Left lung (tissue), 10 donors: Measurements from ENCODE around the gene AMPD3. TPM values are rescaled to one million over a fixed set of nuclear protein-coding genes. Genes with fewer than 3 reads are reported as not detected.
A peak's percentile ranks its signal among the peaks of the same experiment; 100 is the strongest.

ENCODE experiments used
- ATAC-seq: fragments of 200-7000 bp; cut with Tn5 transposase; one replicate; pipeline ENCODE4 v1.9.1; 2020; ENCODE audit warnings: moderate library complexity
- DNase-seq, 4 donors: peaks; one replicate each; pipeline ENCODE4 v3.0.0-alpha.2; 2013 to 2020
- H3K27ac ChIP-seq, 2 donors: fragments of 200-600 bp; sonication (generic) in 1 of 2; one replicate each; pipeline versions ENCODE4 v1.5.0 to v1.8.0; 2020 to 2021
- H3K27me3 ChIP-seq, 2 donors: fragments of 200-600 bp; sonication (generic) in 1 of 2; one replicate each; pipeline versions ENCODE4 v1.5.0 to v1.8.0; 2020 to 2021
- H3K36me3 ChIP-seq, 2 donors: fragments of 200-600 bp; sonication (generic) in 1 of 2; one replicate each; pipeline versions ENCODE4 v1.5.0 to v1.8.0; 2020 to 2021
- H3K4me1 ChIP-seq, 2 donors: fragments of 200-600 bp; one replicate each; pipeline ENCODE4 v1.8.0; 2021
- H3K4me3 ChIP-seq, 2 donors: fragments of 200-600 bp; sonication (generic) in 1 of 2; one replicate each; pipeline versions ENCODE4 v1.5.0 to v1.8.0; 2020 to 2021; ENCODE audit warnings: mild to moderate bottlenecking in 1 of 2
- H3K9me3 ChIP-seq, 2 donors: fragments of 200-600 bp; sonication (generic) in 1 of 2; one replicate each; pipeline versions ENCODE4 v1.5.0 to v1.8.0; 2020 to 2021
- intact Hi-C, 2 donors: fragments of 100-400 bp; cut with DNase I; formaldehyde crosslinking; loops; one replicate each; pipeline versions ENCODE4 v1.11.2 to v1.14.2; 2022
- polyA plus RNA-seq, 6 donors: library from polyadenylated mRNA; unstranded; fragments of 120-200 nt; gene quantifications; one replicate each; pipeline ENCODE4 v1.2.1, GENCODE V29; 2013; ENCODE audit not compliant: insufficient read length in 6 of 6
- total RNA-seq, 2 donors: library from RNA; stranded (reverse); fragmentation: NEBNext Ultra II Directional; extraction: Animal tissue kit (Norgen Biotek cat#: 25700); gene quantifications; one replicate each; pipeline ENCODE4 v1.2.1, GENCODE V29; 2021
- TF ChIP-seq, protein P1 (sequence below), 2 donors: fragments of 200-600 bp; sonication (generic) in 1 of 2; IDR thresholded peaks; one replicate each; pipeline versions ENCODE4 v1.5.0 to v1.8.0; 2021; ENCODE audit warnings: antibody characterized with exemption in 2 of 2
- donor health status: DM: no; HTN: yes; CAD: no.
- donor health status: DM: no; HTN: no; CAD: no.

AMPD3 gene
- total and polyA plus RNA-seq, 8 donors = 6.6 to 28.8 (median 8.1) TPM

- Histone ChIP-seq H3K4me3 (no peak overlapping the region), H3K27me3 (no peaks in the 10 kb centered on the region), H3K36me3 (peaks cover 0 to 89% of the 10 kb centered on the region in 2 donors), H3K27ac (no peak overlapping the region), H3K4me1 (peaks cover 3 to 18% of the 10 kb centered on the region in 2 donors), H3K9me3 (no peaks in the 10 kb centered on the region)
- no peak for DNase-seq
- no peak for ATAC-seq
- intact Hi-C loops = no loop called here
- TF ChIP-seq, protein P1, sequence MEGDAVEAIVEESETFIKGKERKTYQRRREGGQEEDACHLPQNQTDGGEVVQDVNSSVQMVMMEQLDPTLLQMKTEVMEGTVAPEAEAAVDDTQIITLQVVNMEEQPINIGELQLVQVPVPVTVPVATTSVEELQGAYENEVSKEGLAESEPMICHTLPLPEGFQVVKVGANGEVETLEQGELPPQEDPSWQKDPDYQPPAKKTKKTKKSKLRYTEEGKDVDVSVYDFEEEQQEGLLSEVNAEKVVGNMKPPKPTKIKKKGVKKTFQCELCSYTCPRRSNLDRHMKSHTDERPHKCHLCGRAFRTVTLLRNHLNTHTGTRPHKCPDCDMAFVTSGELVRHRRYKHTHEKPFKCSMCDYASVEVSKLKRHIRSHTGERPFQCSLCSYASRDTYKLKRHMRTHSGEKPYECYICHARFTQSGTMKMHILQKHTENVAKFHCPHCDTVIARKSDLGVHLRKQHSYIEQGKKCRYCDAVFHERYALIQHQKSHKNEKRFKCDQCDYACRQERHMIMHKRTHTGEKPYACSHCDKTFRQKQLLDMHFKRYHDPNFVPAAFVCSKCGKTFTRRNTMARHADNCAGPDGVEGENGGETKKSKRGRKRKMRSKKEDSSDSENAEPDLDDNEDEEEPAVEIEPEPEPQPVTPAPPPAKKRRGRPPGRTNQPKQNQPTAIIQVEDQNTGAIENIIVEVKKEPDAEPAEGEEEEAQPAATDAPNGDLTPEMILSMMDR (IDR thresholded peaks at IDR 0.05) = no peak
Measured at GRCh38 chr11:10494636-10495463, 39.8 kb downstream of the AMPD3 start.

GRCh38 chr11:10495464-10495786 is 40.4 kb downstream of the AMPD3 start:
- no peak for DNase-seq
- Histone ChIP-seq H3K27ac (no peak overlapping the region), H3K27me3 (no peaks in the 10 kb centered on the region), H3K4me3 (no peak overlapping the region), H3K9me3 (no peaks in the 10 kb centered on the region), H3K36me3 (peaks cover 0 to 95% of the 10 kb centered on the region in 2 donors), H3K4me1 (peaks cover 3 to 12% of the 10 kb centered on the region in 2 donors)
- no peak for ATAC-seq
- intact Hi-C loops = no loop called here
- TF ChIP-seq, protein P1 (IDR thresholded peaks at IDR 0.05) = no peak

DNA sequence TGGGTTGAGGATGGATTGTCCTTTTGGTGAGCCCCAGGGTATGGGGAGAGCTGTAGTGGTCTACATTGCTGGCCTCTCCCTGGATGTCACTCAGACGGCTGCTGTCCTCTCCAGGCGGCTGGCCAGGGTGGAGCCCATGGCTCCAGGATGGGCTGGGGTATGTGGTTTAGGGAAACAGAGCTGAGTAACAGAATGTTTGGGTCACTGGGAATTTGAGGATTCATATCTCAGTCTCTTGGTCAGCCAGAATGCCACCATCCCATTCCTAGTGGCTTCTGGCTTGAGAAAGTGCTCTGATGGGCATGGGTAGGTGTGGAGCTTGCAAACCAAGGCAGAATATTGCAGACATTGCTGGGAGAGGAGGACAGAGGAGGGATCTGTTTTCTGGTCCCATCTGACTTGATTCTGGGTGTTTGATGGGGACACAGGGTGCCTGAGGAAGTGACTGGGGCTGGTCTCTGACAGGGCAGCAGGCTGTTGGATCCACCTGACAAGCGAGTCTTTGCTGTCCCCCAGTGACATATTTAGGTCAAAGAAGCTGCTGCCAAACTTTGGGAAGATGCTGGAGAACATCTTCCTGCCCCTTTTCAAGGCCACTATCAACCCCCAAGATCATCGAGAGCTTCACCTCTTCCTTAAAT is 41.4 kb downstream of the AMPD3 start:
- H3K36me3 ChIP-seq = peaks cover 0 to 100% of the 10 kb centered on the region in 2 donors
- no peaks in the 10 kb centered on the region for H3K27me3 ChIP-seq
- no peaks in the 10 kb centered on the region for H3K9me3 ChIP-seq
- H3K4me1 ChIP-seq = peaks cover 0 to 8% of the 10 kb centered on the region in 2 donors
- TF ChIP-seq, protein P1 (IDR thresholded peaks at IDR 0.05) = no peak
- H3K4me3 ChIP-seq = no peak overlapping the region
- intact Hi-C loops = no loop called here
- H3K27ac ChIP-seq = peak overlapping the region in 1 of 2 donors; percentile 28
- no peak for ATAC-seq
- DNase-seq = no peak

GRCh38 chr11:10497371-10498021 is 42.4 kb downstream of the AMPD3 start:
- DNase-seq = peak in 1 of 4 donors; percentile 44
- Histone ChIP-seq H3K36me3 (peaks cover 0 to 100% of the 10 kb centered on the region in 2 donors), H3K4me1 (peaks cover 0 to 17% of the 10 kb centered on the region in 2 donors), H3K4me3 (no peak overlapping the region), H3K27me3 (no peaks in the 10 kb centered on the region), H3K27ac (no peak overlapping the region), H3K9me3 (no peaks in the 10 kb centered on the region)
- no peak for ATAC-seq
- intact Hi-C loops = no loop called here
- TF ChIP-seq, protein P1 (IDR thresholded peaks at IDR 0.05) = no peak

GRCh38 chr11:10498022-10498400 is 42.9 kb downstream of the AMPD3 start:
- H3K36me3 ChIP-seq = peaks cover 0 to 99% of the 10 kb centered on the region in 2 donors
- TF ChIP-seq, protein P1 (IDR thresholded peaks at IDR 0.05) = no peak
- DNase-seq = no peak

More at GRCh38 chr11:10498022-10498400, 42.9 kb downstream of the AMPD3 start:
- Histone ChIP-seq H3K4me1 (peaks cover 0 to 18% of the 10 kb centered on the region in 2 donors), H3K27me3 (no peaks in the 10 kb centered on the region), H3K4me3 (no peak overlapping the region), H3K27ac (no peak overlapping the region), H3K9me3 (no peaks in the 10 kb centered on the region)
- intact Hi-C loops = no loop called here
- ATAC-seq = no peak
